MM.1S (cell line): ENCODE data around the gene CLEC16A.

Experiments used
- DNase-seq: peaks from one replicate; pipeline ENCODE4 v3.0.0-alpha.2; 2015
- H2AFZ ChIP-seq: fragments of 300-600 bp; sonication (generic); 2 replicates; pipeline ENCODE4 v1.6.0; 2016; ENCODE audit warnings: antibody characterized with exemption, low read length
- H3F3A ChIP-seq: fragments of 300-600 bp; sonication (generic); 2 replicates; pipeline ENCODE4 v1.6.1; 2016; ENCODE audit warnings: mild to moderate bottlenecking, antibody characterized with exemption, low read length, moderate library complexity, mixed read lengths; ENCODE audit not compliant: insufficient read depth
- H3K27ac ChIP-seq: fragments of 300-600 bp; sonication (generic); 2 replicates; pipeline ENCODE4 v1.5.1; 2016; ENCODE audit warnings: mild to moderate bottlenecking, low read length
- H3K27me3 ChIP-seq: fragments of 300-600 bp; sonication (generic); replicated peaks from 2 replicates; pipeline ENCODE4 v1.6.0; 2016; ENCODE audit warnings: low read length; ENCODE audit not compliant: insufficient read depth
- H3K36me3 ChIP-seq: fragments of 300-600 bp; sonication (generic); replicated peaks from 2 replicates; pipeline ENCODE4 v1.6.1; 2016; ENCODE audit warnings: mild to moderate bottlenecking, low read length, mixed read lengths; ENCODE audit not compliant: insufficient read depth
- H3K4me1 ChIP-seq: fragments of 300-600 bp; sonication (generic); 2 replicates; pipeline ENCODE4 v1.6.1; 2016; ENCODE audit warnings: low read length, mixed read lengths
- H3K4me2 ChIP-seq: fragments of 300-600 bp; sonication (generic); 2 replicates; pipeline ENCODE4 v1.6.0; 2016; ENCODE audit warnings: low read depth, low read length
- H3K4me3 ChIP-seq: fragments of 300-600 bp; sonication (generic); 2 replicates; pipeline ENCODE4 v1.5.1; 2016; ENCODE audit warnings: low read length, mixed read lengths
- H3K79me2 ChIP-seq: fragments of 300-600 bp; sonication (generic); 2 replicates; pipeline ENCODE4 v1.6.1; 2016; ENCODE audit warnings: mixed run types, low read length, mixed read lengths
- H3K9ac ChIP-seq: fragments of 300-600 bp; sonication (generic); 2 replicates; pipeline ENCODE4 v1.6.1; 2016; ENCODE audit warnings: low read length, mixed read lengths
- H3K9me2 ChIP-seq: fragments of 300-600 bp; sonication (generic); replicated peaks from 2 replicates; pipeline ENCODE4 v1.6.1; 2016; ENCODE audit warnings: mild to moderate bottlenecking, low read length, mixed read lengths; ENCODE audit not compliant: insufficient read depth
- H3K9me3 ChIP-seq: fragments of 300-600 bp; sonication (generic); replicated peaks from 2 replicates; pipeline ENCODE4 v1.6.1; 2016; ENCODE audit warnings: mild to moderate bottlenecking, low read length, mixed read lengths; ENCODE audit not compliant: insufficient read depth
- H4K20me1 ChIP-seq: fragments of 300-600 bp; sonication (generic); 2 replicates; pipeline ENCODE4 v1.6.1; 2016; ENCODE audit warnings: mild to moderate bottlenecking, low read length, moderate library complexity, mixed read lengths; ENCODE audit not compliant: insufficient read depth
- EZH2 ChIP-seq: fragments of 300-600 bp; sonication (generic); optimal IDR thresholded peaks from 2 replicates; pipeline ENCODE3; 2017; ENCODE audit warnings: low read depth, mild to moderate bottlenecking, antibody characterized with exemption, low read length, mixed read lengths
- EZH2phosphoT487 ChIP-seq: fragments of 300-600 bp; sonication (generic); IDR thresholded peaks from 2 replicates; pipeline ENCODE4 v1.6.1; 2018; ENCODE audit warnings: antibody characterized with exemption, low read length
- TF ChIP-seq, protein P1 (sequence below): fragments of 300-600 bp; sonication (generic); IDR thresholded peaks from 2 replicates; pipeline ENCODE4 v1.5.1; 2016; ENCODE audit warnings: antibody characterized with exemption, low read length, mixed read lengths

The CLEC16A gene

DNA sequence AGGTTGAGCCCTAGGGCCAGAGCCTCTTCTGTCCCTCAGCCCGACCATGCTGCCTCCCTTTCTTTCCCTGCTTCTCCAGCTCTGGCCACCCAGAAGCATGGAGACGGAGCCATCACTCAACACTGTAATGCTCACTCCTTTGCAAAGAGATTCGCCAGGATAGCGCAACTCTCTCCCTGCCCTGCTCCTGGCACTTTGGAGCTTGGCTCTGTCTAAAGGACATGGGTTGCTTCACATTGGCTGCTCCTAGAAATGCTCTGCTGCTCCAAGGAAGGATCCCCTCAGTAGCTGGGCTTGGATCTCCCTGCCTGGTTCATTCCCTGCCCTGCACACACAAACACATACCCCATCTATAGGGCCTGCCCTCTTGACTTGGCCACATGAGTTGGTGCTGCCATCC lies 76.0 kb downstream of the CLEC16A start:
- no peak overlapping the region for H3K4me2 ChIP-seq
- no peaks in the 10 kb centered on the region for H3K79me2 ChIP-seq
- H3K9me3 ChIP-seq, result no peaks in the 10 kb centered on the region
- no peaks in the 10 kb centered on the region for H4K20me1 ChIP-seq
- H3K27ac ChIP-seq, result no peak overlapping the region
- no peak overlapping the region for H3K9ac ChIP-seq
- H3K4me1 ChIP-seq, result 0 out of 2 replicates have a peak, but pooled peaks cover 14% of the 10 kb centered on the region
- no peak overlapping the region for H2AFZ ChIP-seq
- no peaks in the 10 kb centered on the region for H3K36me3 ChIP-seq
- H3K27me3 ChIP-seq, result no peaks in the 10 kb centered on the region
- H3K9me2 ChIP-seq, result no peaks in the 10 kb centered on the region
- TF ChIP-seq, protein P1, sequence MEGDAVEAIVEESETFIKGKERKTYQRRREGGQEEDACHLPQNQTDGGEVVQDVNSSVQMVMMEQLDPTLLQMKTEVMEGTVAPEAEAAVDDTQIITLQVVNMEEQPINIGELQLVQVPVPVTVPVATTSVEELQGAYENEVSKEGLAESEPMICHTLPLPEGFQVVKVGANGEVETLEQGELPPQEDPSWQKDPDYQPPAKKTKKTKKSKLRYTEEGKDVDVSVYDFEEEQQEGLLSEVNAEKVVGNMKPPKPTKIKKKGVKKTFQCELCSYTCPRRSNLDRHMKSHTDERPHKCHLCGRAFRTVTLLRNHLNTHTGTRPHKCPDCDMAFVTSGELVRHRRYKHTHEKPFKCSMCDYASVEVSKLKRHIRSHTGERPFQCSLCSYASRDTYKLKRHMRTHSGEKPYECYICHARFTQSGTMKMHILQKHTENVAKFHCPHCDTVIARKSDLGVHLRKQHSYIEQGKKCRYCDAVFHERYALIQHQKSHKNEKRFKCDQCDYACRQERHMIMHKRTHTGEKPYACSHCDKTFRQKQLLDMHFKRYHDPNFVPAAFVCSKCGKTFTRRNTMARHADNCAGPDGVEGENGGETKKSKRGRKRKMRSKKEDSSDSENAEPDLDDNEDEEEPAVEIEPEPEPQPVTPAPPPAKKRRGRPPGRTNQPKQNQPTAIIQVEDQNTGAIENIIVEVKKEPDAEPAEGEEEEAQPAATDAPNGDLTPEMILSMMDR, result no peak
- no peak for TF ChIP-seq EZH2
- no peak for TF ChIP-seq EZH2phosphoT487
- H3K4me3 ChIP-seq, result no peak overlapping the region
- H3F3A ChIP-seq, result no peaks in the 10 kb centered on the region
- DNase-seq, result no peak

GRCh38 chr16:11020792-11021551 lies 76.6 kb downstream of the CLEC16A start:
- Histone ChIP-seq H3K9ac (no peak overlapping the region), H3K4me2 (no peak overlapping the region), H3K4me3 (no peak overlapping the region), H3K27me3 (no peaks in the 10 kb centered on the region), H3K9me2 (no peaks in the 10 kb centered on the region), H3K36me3 (no peaks in the 10 kb centered on the region), H4K20me1 (no peaks in the 10 kb centered on the region), H3K27ac (no peak overlapping the region), H2AFZ (no peak overlapping the region), H3K79me2 (no peaks in the 10 kb centered on the region), H3F3A (no peaks in the 10 kb centered on the region), H3K4me1 (0 out of 2 replicates have a peak, but pooled peaks cover 14% of the 10 kb centered on the region), H3K9me3 (no peaks in the 10 kb centered on the region)
- no peak for DNase-seq
- TF ChIP-seq EZH2phosphoT487, result no peak
- TF ChIP-seq, protein P1, result no peak
- no peak for TF ChIP-seq EZH2

DNA sequence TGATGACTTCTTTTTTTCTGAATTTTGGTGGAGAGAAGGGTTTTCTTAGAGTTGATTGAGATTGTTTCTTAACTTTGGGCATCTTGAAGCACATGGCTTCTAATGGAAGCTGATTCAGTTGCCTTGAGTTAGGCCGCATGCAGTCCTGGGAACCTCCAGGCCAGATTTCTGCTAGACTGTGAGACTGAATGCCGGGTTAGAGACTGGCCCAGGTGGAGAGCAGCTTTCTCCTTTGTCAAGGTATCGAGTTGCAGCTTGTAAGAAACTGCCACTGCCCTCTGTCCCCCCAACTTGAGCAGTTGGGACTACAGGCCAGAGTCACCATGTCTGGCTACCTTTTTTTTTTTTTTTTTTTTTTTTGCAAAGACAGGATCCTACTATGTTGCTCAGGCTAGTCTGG lies 77.6 kb downstream of the CLEC16A start:
- no peak for DNase-seq
- TF ChIP-seq EZH2phosphoT487, result no peak
- Histone ChIP-seq H3K4me2 (no peak overlapping the region), H3K9me3 (no peaks in the 10 kb centered on the region), H2AFZ (no peak overlapping the region), H3K36me3 (no peaks in the 10 kb centered on the region), H3F3A (no peaks in the 10 kb centered on the region), H3K9me2 (no peaks in the 10 kb centered on the region), H3K79me2 (no peaks in the 10 kb centered on the region), H3K9ac (no peak overlapping the region), H3K4me3 (no peak overlapping the region), H4K20me1 (no peaks in the 10 kb centered on the region), H3K4me1 (0 out of 2 replicates have a peak, but pooled peaks cover 14% of the 10 kb centered on the region), H3K27ac (no peak overlapping the region), H3K27me3 (no peaks in the 10 kb centered on the region)
